PFSK-1 (cell line): Measurements from ENCODE around the gene COG7.

Source experiments
- FOXP2 ChIP-seq: optimal IDR thresholded peaks from 2 replicates; pipeline ENCODE3; 2011; ENCODE audit warnings: borderline replicate concordance, control low read depth, inconsistent platforms; ENCODE audit not compliant: insufficient read depth; ENCODE audit errors: extremely low read length, extremely low read depth
- POLR2AphosphoS5 ChIP-seq: IDR thresholded peaks from 2 replicates; pipeline ENCODE4 v1.6.1; 2012; ENCODE audit warnings: low read depth, mild to moderate bottlenecking, control low read depth, low read length, moderate library complexity
- SIN3A ChIP-seq: IDR thresholded peaks from 2 replicates; pipeline ENCODE4 v1.6.1; 2012; ENCODE audit warnings: mild to moderate bottlenecking, low read length, moderate library complexity, borderline replicate concordance; ENCODE audit not compliant: insufficient read depth
- TAF1 ChIP-seq: IDR thresholded peaks from 2 replicates; pipeline ENCODE4 v1.6.1; 2012; ENCODE audit warnings: low read length, control low read depth, borderline replicate concordance; ENCODE audit not compliant: insufficient read depth
- TF ChIP-seq, protein P1 (sequence below), 2 experiments: IDR thresholded peaks; 2 replicates each; pipeline versions ENCODE4 v1.6.1 to v1.8.0; 2011 to 2012; ENCODE audit warnings: low read depth in 2 of 2, low read length in 2 of 2, control low read depth in 1 of 2, inconsistent platforms in 1 of 2, mild to moderate bottlenecking in 1 of 2, moderate library complexity in 1 of 2; ENCODE audit not compliant: insufficient read depth in 1 of 2

Gene COG7

GRCh38 chr16:23394141-23394831 is 58.7 kb downstream of the COG7 start:
- TF ChIP-seq TAF1 (no peak), POLR2AphosphoS5 (no peak), SIN3A (no peak), FOXP2 (no peak)
- TF ChIP-seq, protein P1, sequence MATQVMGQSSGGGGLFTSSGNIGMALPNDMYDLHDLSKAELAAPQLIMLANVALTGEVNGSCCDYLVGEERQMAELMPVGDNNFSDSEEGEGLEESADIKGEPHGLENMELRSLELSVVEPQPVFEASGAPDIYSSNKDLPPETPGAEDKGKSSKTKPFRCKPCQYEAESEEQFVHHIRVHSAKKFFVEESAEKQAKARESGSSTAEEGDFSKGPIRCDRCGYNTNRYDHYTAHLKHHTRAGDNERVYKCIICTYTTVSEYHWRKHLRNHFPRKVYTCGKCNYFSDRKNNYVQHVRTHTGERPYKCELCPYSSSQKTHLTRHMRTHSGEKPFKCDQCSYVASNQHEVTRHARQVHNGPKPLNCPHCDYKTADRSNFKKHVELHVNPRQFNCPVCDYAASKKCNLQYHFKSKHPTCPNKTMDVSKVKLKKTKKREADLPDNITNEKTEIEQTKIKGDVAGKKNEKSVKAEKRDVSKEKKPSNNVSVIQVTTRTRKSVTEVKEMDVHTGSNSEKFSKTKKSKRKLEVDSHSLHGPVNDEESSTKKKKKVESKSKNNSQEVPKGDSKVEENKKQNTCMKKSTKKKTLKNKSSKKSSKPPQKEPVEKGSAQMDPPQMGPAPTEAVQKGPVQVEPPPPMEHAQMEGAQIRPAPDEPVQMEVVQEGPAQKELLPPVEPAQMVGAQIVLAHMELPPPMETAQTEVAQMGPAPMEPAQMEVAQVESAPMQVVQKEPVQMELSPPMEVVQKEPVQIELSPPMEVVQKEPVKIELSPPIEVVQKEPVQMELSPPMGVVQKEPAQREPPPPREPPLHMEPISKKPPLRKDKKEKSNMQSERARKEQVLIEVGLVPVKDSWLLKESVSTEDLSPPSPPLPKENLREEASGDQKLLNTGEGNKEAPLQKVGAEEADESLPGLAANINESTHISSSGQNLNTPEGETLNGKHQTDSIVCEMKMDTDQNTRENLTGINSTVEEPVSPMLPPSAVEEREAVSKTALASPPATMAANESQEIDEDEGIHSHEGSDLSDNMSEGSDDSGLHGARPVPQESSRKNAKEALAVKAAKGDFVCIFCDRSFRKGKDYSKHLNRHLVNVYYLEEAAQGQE (IDR thresholded peaks at IDR 0.05; ENCODE audit: insufficient read depth in 1 of 2, low read depth in 2 of 2, low read length in 2 of 2), result no peak

GRCh38 chr16:23392223-23392600 is 60.8 kb downstream of the COG7 start:
- TF ChIP-seq POLR2AphosphoS5 (no peak), SIN3A (no peak), FOXP2 (no peak), TAF1 (no peak)
- TF ChIP-seq, protein P1 (IDR thresholded peaks at IDR 0.05; ENCODE audit: insufficient read depth in 1 of 2, low read depth in 2 of 2, low read length in 2 of 2), result no peak

DNA sequence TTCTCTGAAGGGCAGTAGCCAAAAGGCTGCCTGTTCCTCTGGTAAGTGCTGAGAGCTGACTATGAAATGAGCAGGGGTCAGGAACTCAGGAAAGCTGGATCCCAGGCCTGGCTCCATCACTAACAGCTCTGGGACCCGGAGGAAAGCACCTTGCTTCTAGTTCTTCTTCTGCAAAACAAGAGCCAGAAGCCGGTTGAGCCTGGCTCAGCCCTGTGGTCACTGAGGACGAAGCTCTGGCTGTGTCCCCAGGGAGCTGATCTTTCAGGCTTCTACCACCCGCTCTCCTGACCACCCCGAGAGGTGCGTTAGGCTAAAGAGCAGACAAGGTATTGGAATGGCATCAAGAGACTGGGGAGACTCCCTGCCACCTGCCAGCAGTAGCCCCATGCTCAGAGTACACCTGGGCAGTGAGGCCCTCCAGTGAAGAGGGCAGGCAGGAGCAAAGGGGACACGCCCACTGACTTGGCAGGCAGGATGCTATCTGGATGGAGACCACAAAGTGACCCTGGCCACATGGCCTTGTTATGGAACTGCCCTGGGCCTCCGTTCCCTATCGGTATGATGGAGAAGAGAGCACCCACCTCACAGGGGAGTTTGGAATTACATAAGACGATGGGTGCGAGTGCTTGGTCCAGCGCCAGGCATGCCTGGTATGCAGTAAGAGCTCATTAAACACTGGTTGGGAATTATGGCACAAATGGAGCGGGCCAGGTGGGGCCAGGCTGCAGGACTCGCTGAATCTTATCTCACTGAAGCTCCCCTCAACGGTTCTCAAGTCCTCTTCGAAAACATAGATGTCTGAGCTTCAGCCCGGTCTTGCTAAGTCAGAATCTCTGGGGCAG is 61.4 kb downstream of the COG7 start:
- TF ChIP-seq, protein P1 (IDR thresholded peaks at IDR 0.05; ENCODE audit: insufficient read depth in 1 of 2, low read depth in 2 of 2, low read length in 2 of 2), result no peak
- TF ChIP-seq POLR2AphosphoS5, result no peak
- no peak for TF ChIP-seq FOXP2
- TF ChIP-seq SIN3A, result no peak
- TF ChIP-seq TAF1, result no peak

- TF ChIP-seq POLR2AphosphoS5, result no peak
- TF ChIP-seq, protein P1 (IDR thresholded peaks at IDR 0.05; ENCODE audit: insufficient read depth in 1 of 2, low read depth in 2 of 2, low read length in 2 of 2), result no peak
- TF ChIP-seq FOXP2, result no peak
- no peak for TF ChIP-seq SIN3A
- no peak for TF ChIP-seq TAF1
Observed at GRCh38 chr16:23389201-23389600, 63.8 kb downstream of the COG7 start.
